ENCODE results near the gene SUMF2. TPM values are rescaled to one million over a fixed set of nuclear protein-coding genes. Genes with fewer than 3 reads are reported as not detected.
"Not testable (repeated sequence)": the region's sequence is repeated elsewhere in the genome, so short reads cannot be mapped to it uniquely, and the experiment has no call there.

Gene SUMF2
- total RNA-seq, 2 donors from 2014 or later = 106 to 107 TPM

GRCh38 chr7:56087445-56087844, 23.4 kb downstream of the SUMF2 start:
- Mint-ChIP-seq H3K27ac (no peak overlapping the region), H3K9me3 (no peaks in the 10 kb centered on the region), H3K36me3 (no peaks in the 10 kb centered on the region)
- ATAC-seq (no peak), DNase-seq (ENCODE audit: low spot score in 2 of 2) (no peak)

- no peaks in the 10 kb centered on the region for H3K36me3 Mint-ChIP-seq
- ATAC-seq = peak in 1 of 2 donors; percentile 16
- no peaks in the 10 kb centered on the region for H3K9me3 Mint-ChIP-seq
- no peak for DNase-seq (ENCODE audit: low spot score in 2 of 2)
- no peak overlapping the region for H3K27ac Mint-ChIP-seq
Observed at GRCh38 chr7:56091591-56091990, 27.5 kb downstream of the SUMF2 start.

GRCh38 chr7:56092388-56092787, 28.3 kb downstream of the SUMF2 start:
- ATAC-seq; H3K36me3 Mint-ChIP-seq; H3K9me3 Mint-ChIP-seq; H3K27ac Mint-ChIP-seq; DNase-seq (ENCODE audit: low spot score in 2 of 2): not testable (repeated sequence)

GRCh38 chr7:56092789-56093531, 28.9 kb downstream of the SUMF2 start, which contains the start of gene PHKG1:
PHKG1 (minus strand) TSS chr7:56092952; CDS start chr7:56088941, 4,011 bp downstream.
- ATAC-seq (peak; percentile 21 to 33), DNase-seq (ENCODE audit: low spot score in 2 of 2) (no peak)
- H3K9me3 Mint-ChIP-seq = no peaks in the 10 kb centered on the region
- no peaks in the 10 kb centered on the region for H3K36me3 Mint-ChIP-seq
- H3K27ac Mint-ChIP-seq = no peak within 1 kb of the TSS

- peaks cover 9 to 11% of the 10 kb centered on the region in 2 donors for H3K36me3 Mint-ChIP-seq
- DNase-seq (ENCODE audit: low spot score in 2 of 2) (no peak), ATAC-seq (peak in 1 of 2 donors; percentile 32)
- no peaks in the 10 kb centered on the region for H3K9me3 Mint-ChIP-seq
- H3K27ac Mint-ChIP-seq = no peak overlapping the region
Observed at GRCh38 chr7:56097700-56098099, 33.6 kb downstream of the SUMF2 start.

- not testable (repeated sequence) for ATAC-seq; H3K9me3 Mint-ChIP-seq; DNase-seq (ENCODE audit: low spot score in 2 of 2)
- peaks cover 9 to 11% of the 10 kb centered on the region in 2 donors for H3K36me3 Mint-ChIP-seq
- H3K27ac Mint-ChIP-seq = peak overlapping the region in 1 of 2 donors; percentile 44
Observed at GRCh38 chr7:56098187-56099008, 34.3 kb downstream of the SUMF2 start.

- ATAC-seq (no peak), DNase-seq (ENCODE audit: low spot score in 2 of 2) (no peak)
- Mint-ChIP-seq H3K9me3 (no peaks in the 10 kb centered on the region), H3K36me3 (peaks cover 17 to 20% of the 10 kb centered on the region in 2 donors), H3K27ac (no peak overlapping the region)
Observed at GRCh38 chr7:56099653-56100052, 35.6 kb downstream of the SUMF2 start.

GRCh38 chr7:56104138-56104537, 40.1 kb downstream of the SUMF2 start:
- ATAC-seq; H3K9me3 Mint-ChIP-seq; DNase-seq (ENCODE audit: low spot score in 2 of 2); H3K27ac Mint-ChIP-seq: not testable (repeated sequence)
- H3K36me3 Mint-ChIP-seq = peaks cover 36 to 53% of the 10 kb centered on the region in 2 donors

- Mint-ChIP-seq H3K9me3 (no peaks in the 10 kb centered on the region), H3K27ac (peak overlapping the region; percentile 98 to 99), H3K36me3 (peaks cover 36 to 51% of the 10 kb centered on the region in 2 donors)
- no peak for ATAC-seq
- DNase-seq (ENCODE audit: low spot score in 2 of 2) = no peak
Observed at GRCh38 chr7:56105508-56105907, 41.4 kb downstream of the SUMF2 start.

GRCh38 chr7:56106108-56107073, 42.3 kb downstream of the SUMF2 start, which contains the start of gene CHCHD2:
CHCHD2 (minus strand) TSS chr7:56106476; CDS start chr7:56106413, 63 bp downstream.
- DNase-seq (ENCODE audit: low spot score in 2 of 2) (peak; percentile 86 to 95), ATAC-seq (peak; percentile 98 to 99)
- peaks cover 27 to 43% of the 10 kb centered on the region in 2 donors for H3K36me3 Mint-ChIP-seq
- H3K27ac Mint-ChIP-seq = peak within 1 kb of the TSS; percentile 98 to 99
- H3K9me3 Mint-ChIP-seq = no peaks in the 10 kb centered on the region

- DNase-seq (ENCODE audit: low spot score in 2 of 2) (no peak), ATAC-seq (no peak)
- no peaks in the 10 kb centered on the region for H3K9me3 Mint-ChIP-seq
- H3K36me3 Mint-ChIP-seq = peaks cover 27 to 42% of the 10 kb centered on the region in 2 donors
- peak overlapping the region; percentile 98 to 99 for H3K27ac Mint-ChIP-seq
Observed at GRCh38 chr7:56107954-56108258, 43.8 kb downstream of the SUMF2 start.

GRCh38 chr7:56110611-56111010, 46.5 kb downstream of the SUMF2 start:
- DNase-seq (ENCODE audit: low spot score in 2 of 2) (peak in 1 of 2 donors; percentile 42), ATAC-seq (peak; percentile 25 to 35)
- Mint-ChIP-seq H3K9me3 (no peaks in the 10 kb centered on the region), H3K27ac (no peak overlapping the region), H3K36me3 (peaks cover 19 to 23% of the 10 kb centered on the region in 2 donors)

GRCh38 chr7:56112244-56112643, 48.2 kb downstream of the SUMF2 start:
- DNase-seq (ENCODE audit: low spot score in 2 of 2) = peak in 1 of 2 donors; percentile 23
- H3K9me3 Mint-ChIP-seq = not testable (repeated sequence)

GRCh38 chr7:56115852-56116538, 51.9 kb downstream of the SUMF2 start, which contains the start of gene NUPR2:
NUPR2 (minus strand) TSS chr7:56116417; CDS start chr7:56116314, 103 bp downstream.
- Mint-ChIP-seq H3K27ac (no peak within 1 kb of the TSS), H3K9me3 (no peaks in the 10 kb centered on the region), H3K36me3 (no peaks in the 10 kb centered on the region)
- ATAC-seq = peak; percentile 20 to 48
- no peak for DNase-seq (ENCODE audit: low spot score in 2 of 2)

More at GRCh38 chr7:56112244-56112643, 48.2 kb downstream of the SUMF2 start:
- not testable (repeated sequence) for H3K27ac Mint-ChIP-seq, ATAC-seq, H3K36me3 Mint-ChIP-seq

- H3K9me3 Mint-ChIP-seq = no peaks in the 10 kb centered on the region
- ATAC-seq = no peak
- H3K27ac Mint-ChIP-seq = peak overlapping the region in 1 of 2 donors; percentile 60
- DNase-seq (ENCODE audit: low spot score in 2 of 2) = no peak
- no peaks in the 10 kb centered on the region for H3K36me3 Mint-ChIP-seq
Observed at GRCh38 chr7:56121440-56121839, 57.4 kb downstream of the SUMF2 start.

GRCh38 chr7:56124981-56125380, 60.9 kb downstream of the SUMF2 start:
- H3K27ac Mint-ChIP-seq = no peak overlapping the region
- no peak for ATAC-seq
- no peaks in the 10 kb centered on the region for H3K9me3 Mint-ChIP-seq
- no peaks in the 10 kb centered on the region for H3K36me3 Mint-ChIP-seq
- DNase-seq (ENCODE audit: low spot score in 2 of 2) = no peak

Data from activated naive CD4-positive, alpha-beta T cell treated with anti-CD3 and anti-CD28 coated beads, Interleukin-2, amount 50 U/mL, for 72 hours (primary cell).